Neural cell (in vitro differentiated cells): ENCODE results near the gene UCN2. TPM values are rescaled to one million over a fixed set of nuclear protein-coding genes. Genes with fewer than 3 reads are reported as not detected.

Experiments used
- H2AFZ ChIP-seq: fragments of 200-600, 300-800 bp; sonication (generic), shearing (Covaris generic); 2 replicates; pipeline ENCODE4 v1.6.0; 2014; ENCODE audit warnings: low read depth, mild to moderate bottlenecking, antibody characterized with exemption, low read length, moderate library complexity
- H3F3A ChIP-seq: fragments of 200-600 bp; shearing (Covaris generic); 2 replicates; pipeline ENCODE4 v1.6.1; 2016; ENCODE audit warnings: mild to moderate bottlenecking, moderate library complexity, mixed read lengths, antibody characterized with exemption, low read length; ENCODE audit not compliant: insufficient read depth, poor library complexity, severe bottlenecking
- H3K27ac ChIP-seq: fragments of 200-600, 300-800 bp; sonication (generic), shearing (Covaris generic); 2 replicates; pipeline ENCODE4 v1.5.1; 2014; ENCODE audit warnings: mild to moderate bottlenecking, low read length, moderate library complexity
- H3K27me3 ChIP-seq: fragments of 300-800, 200-600 bp; sonication (generic), shearing (Covaris generic); 2 replicates; pipeline ENCODE4 v1.6.0; 2014; ENCODE audit warnings: mild to moderate bottlenecking, low read depth, low read length, moderate library complexity; ENCODE audit not compliant: insufficient read depth
- H3K36me3 ChIP-seq: fragments of 300-800, 200-600 bp; sonication (generic), shearing (Covaris generic); 2 replicates; pipeline ENCODE4 v1.5.1; 2014; ENCODE audit warnings: mild to moderate bottlenecking, antibody characterized with exemption, low read length, moderate library complexity; ENCODE audit not compliant: insufficient read depth
- H3K4me2 ChIP-seq: fragments of 300-800, 200-600 bp; sonication (generic), shearing (Covaris generic); 2 replicates; pipeline ENCODE4 v1.6.0; 2014; ENCODE audit warnings: mild to moderate bottlenecking, low read length
- H3K4me3 ChIP-seq: fragments of 300-800, 200-600 bp; sonication (generic), shearing (Covaris generic); 2 replicates; pipeline ENCODE4 v1.5.1; 2014; ENCODE audit warnings: mild to moderate bottlenecking, low read length, moderate library complexity
- H3K79me2 ChIP-seq: fragments of 200-600 bp; shearing (Covaris generic); replicated peaks from 2 replicates; pipeline ENCODE4 v1.6.0; 2014; ENCODE audit warnings: mild to moderate bottlenecking, low read length, moderate library complexity; ENCODE audit not compliant: insufficient read depth
- H3K9ac ChIP-seq: fragments of 300-800, 200-600 bp; sonication (generic), shearing (Covaris generic); 2 replicates; pipeline ENCODE4 v1.6.1; 2016; ENCODE audit warnings: mild to moderate bottlenecking, low read length, mixed read lengths
- H3K9me2 ChIP-seq: fragments of 200-600 bp; shearing (Covaris generic); 2 replicates; pipeline ENCODE4 v1.6.1; 2016; ENCODE audit warnings: mild to moderate bottlenecking, low read length, mixed read lengths; ENCODE audit not compliant: insufficient read depth
- H3K9me3 ChIP-seq: fragments of 200-600, 300-800 bp; sonication (generic), shearing (Covaris generic); 2 replicates; pipeline ENCODE4 v1.6.1; 2016; ENCODE audit warnings: mild to moderate bottlenecking, mixed run types, low read length, moderate library complexity, mixed read lengths
- H4K20me1 ChIP-seq: fragments of 200-600 bp; shearing (Covaris generic); 2 replicates; pipeline ENCODE4 v1.6.1; 2016; ENCODE audit warnings: mild to moderate bottlenecking, mixed run types; ENCODE audit not compliant: insufficient read depth
- CTCF ChIP-seq: fragments of 450-650 bp; IDR thresholded peaks from 2 replicates; pipeline ENCODE4 v1.5.1; 2014; ENCODE audit warnings: antibody characterized with exemption, mild to moderate bottlenecking, moderate library complexity; ENCODE audit not compliant: poor library complexity, severe bottlenecking
- EP300 ChIP-seq: fragments of 450-650 bp; conservative IDR thresholded peaks from 2 replicates; pipeline ENCODE4 v1.6.1; 2014; ENCODE audit warnings: antibody characterized with exemption, mild to moderate bottlenecking, moderate library complexity; ENCODE audit not compliant: poor library complexity, severe bottlenecking
- EZH2 ChIP-seq: fragments of 200-600, 300-800 bp; shearing (Covaris generic), sonication (generic); IDR thresholded peaks from 2 replicates; pipeline ENCODE4 v1.6.1; 2014; ENCODE audit warnings: antibody characterized with exemption, low read length, borderline replicate concordance, mild to moderate bottlenecking; ENCODE audit not compliant: insufficient read depth, poor library complexity, severe bottlenecking
- MXI1 ChIP-seq: fragments of 450-650 bp; conservative IDR thresholded peaks from 2 replicates; pipeline ENCODE4 v1.6.1; 2014; ENCODE audit warnings: antibody characterized with exemption, mild to moderate bottlenecking; ENCODE audit not compliant: poor library complexity, severe bottlenecking
- POLR2AphosphoS5 ChIP-seq: IDR thresholded peaks from 2 replicates; pipeline ENCODE4 v1.6.1; 2012
- RAD21 ChIP-seq: fragments of 450-650 bp; conservative IDR thresholded peaks from 2 replicates; pipeline ENCODE4 v1.6.1; 2014; ENCODE audit warnings: antibody characterized with exemption, mild to moderate bottlenecking, moderate library complexity
- REST ChIP-seq: IDR thresholded peaks from 2 replicates; pipeline ENCODE4 v1.6.1; 2012; ENCODE audit warnings: borderline replicate concordance
- SMC3 ChIP-seq: fragments of 450-650 bp; conservative IDR thresholded peaks from 2 replicates; pipeline ENCODE4 v1.6.1; 2014; ENCODE audit warnings: antibody characterized with exemption, mild to moderate bottlenecking, moderate library complexity; ENCODE audit not compliant: poor library complexity
- TAF1 ChIP-seq: IDR thresholded peaks from 2 replicates; pipeline ENCODE4 v1.6.1; 2012; ENCODE audit warnings: low read depth
- polyA plus RNA-seq: library from polyadenylated mRNA; depleted of rRNA; stranded (reverse); fragments of >200 nt; gene quantifications from 2 replicates; pipeline ENCODE4 v1.2.3, GENCODE V29; 2014

Gene UCN2
- polyA plus RNA-seq, 1 donor from 2014 or later, result 0.68 TPM

- no peaks in the 10 kb centered on the region for H3F3A ChIP-seq
- no peaks in the 10 kb centered on the region for H4K20me1 ChIP-seq
- H3K4me2 ChIP-seq, result no peak overlapping the region
- H3K27ac ChIP-seq, result no peak overlapping the region
- no peaks in the 10 kb centered on the region for H3K79me2 ChIP-seq
- H3K4me3 ChIP-seq, result no peak overlapping the region
- no peaks in the 10 kb centered on the region for H3K9me2 ChIP-seq
- H3K27me3 ChIP-seq, result no peaks in the 10 kb centered on the region
- H3K9me3 ChIP-seq, result no peaks in the 10 kb centered on the region
- TF ChIP-seq CTCF (no peak), MXI1 (no peak)
- H3K36me3 ChIP-seq, result no peaks in the 10 kb centered on the region
- H2AFZ ChIP-seq, result no peak overlapping the region
- no peak overlapping the region for H3K9ac ChIP-seq
These were observed 37.4 kb upstream of the UCN2 start for GRCh38 chr3:48600711-48601621.

GRCh38 chr3:48599509-48600285 lies 36.1 kb upstream of the UCN2 start:
- no peak overlapping the region for H3K9ac ChIP-seq
- no peak overlapping the region for H3K4me3 ChIP-seq
- H3K27ac ChIP-seq, result no peak overlapping the region
- H4K20me1 ChIP-seq, result no peaks in the 10 kb centered on the region
- no peak overlapping the region for H3K4me2 ChIP-seq
- no peaks in the 10 kb centered on the region for H3K36me3 ChIP-seq
- no peaks in the 10 kb centered on the region for H3K9me3 ChIP-seq
- H2AFZ ChIP-seq, result no peak overlapping the region
- no peaks in the 10 kb centered on the region for H3K79me2 ChIP-seq
- no peaks in the 10 kb centered on the region for H3K27me3 ChIP-seq
- H3K9me2 ChIP-seq, result no peaks in the 10 kb centered on the region
- no peaks in the 10 kb centered on the region for H3F3A ChIP-seq
- TF ChIP-seq EZH2 (no peak), CTCF (no peak), TAF1 (no peak), EP300 (no peak), POLR2AphosphoS5 (no peak), RAD21 (no peak), REST (no peak), MXI1 (no peak), SMC3 (no peak)
